Measurements from ENCODE around the gene SMTN. TPM values are rescaled to one million over a fixed set of nuclear protein-coding genes. Genes with fewer than 3 reads are reported as not detected.

SMTN gene
- total RNA-seq, 2 experiments from 2014 or later = 40.1 to 45.8 TPM

DNA sequence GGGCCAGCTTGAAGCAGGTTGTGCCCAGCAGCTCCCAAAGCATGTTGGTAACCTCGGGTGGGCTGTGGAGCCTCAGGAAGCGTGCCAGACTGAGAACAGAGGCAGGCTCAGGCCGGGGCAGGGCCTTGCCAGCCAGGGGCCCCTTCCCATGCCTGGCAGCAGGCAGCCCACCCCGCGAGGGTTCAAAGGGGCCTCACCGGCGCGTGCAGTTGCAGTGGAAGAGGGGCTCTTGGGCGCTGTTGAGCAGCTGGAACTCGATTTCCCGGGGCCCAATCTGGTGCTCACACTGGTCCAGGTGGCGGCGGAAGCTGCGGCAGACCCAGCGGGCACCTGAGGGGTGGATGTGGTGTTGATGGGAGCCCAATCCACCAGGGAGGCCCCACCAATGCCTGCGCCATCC is 55.6 kb downstream of the SMTN start:
- intact Hi-C loops (cut with DNase I, micrococcal nuclease) = no loop called here
- no peaks in the 10 kb centered on the region for H3K9me3 Mint-ChIP-seq (ENCODE audit: low read depth)
- DNase-seq (no peak), ATAC-seq (no peak)
- H3K27me3 Mint-ChIP-seq = no peaks in the 10 kb centered on the region
- no peaks in the 10 kb centered on the region for H3K4me1 Mint-ChIP-seq
- H3K27ac Mint-ChIP-seq = no peak overlapping the region
- H3K4me3 Mint-ChIP-seq = no peak overlapping the region
- ChIA-PET POLR2A (no interaction called here), CTCF (no interaction called here)
- H3K36me3 Mint-ChIP-seq (ENCODE audit: low read depth) = no peaks in the 10 kb centered on the region

DNA sequence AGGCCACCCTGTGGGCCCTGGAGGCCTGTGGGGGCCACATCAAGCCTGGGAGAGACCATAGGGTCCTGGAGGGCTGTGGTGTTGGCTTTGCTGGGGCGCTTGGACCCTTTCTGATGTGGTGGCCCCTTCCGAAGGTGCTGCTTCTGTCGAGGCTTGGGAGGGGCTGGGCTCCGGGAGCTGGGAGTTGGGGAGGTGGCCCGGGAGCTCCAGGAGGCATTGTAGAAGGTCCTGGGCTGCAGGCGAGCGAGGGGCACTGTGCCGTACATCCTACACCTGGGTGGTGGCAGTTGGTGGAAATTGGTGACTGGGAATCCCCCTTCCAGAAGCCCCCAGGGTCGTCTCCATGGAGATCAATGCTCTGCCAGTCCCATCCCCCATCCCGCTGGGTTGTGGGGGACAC is 56.6 kb downstream of the SMTN start:
- Mint-ChIP-seq H3K4me3 (no peak overlapping the region), H3K27me3 (no peaks in the 10 kb centered on the region), H3K4me1 (no peaks in the 10 kb centered on the region), H3K36me3 (ENCODE audit: low read depth) (no peaks in the 10 kb centered on the region), H3K9me3 (ENCODE audit: low read depth) (no peaks in the 10 kb centered on the region), H3K27ac (no peak overlapping the region)
- ATAC-seq = no peak
- ChIA-PET POLR2A (no interaction called here), CTCF (no interaction called here)
- DNase-seq = no peak
- intact Hi-C loops (cut with DNase I, micrococcal nuclease) = no loop called here

- ChIA-PET POLR2A (no interaction called here), CTCF (no interaction called here)
- H3K36me3 Mint-ChIP-seq (ENCODE audit: low read depth) = no peaks in the 10 kb centered on the region
- H3K27ac Mint-ChIP-seq = no peak overlapping the region
- ATAC-seq = no peak
- no peak for DNase-seq
- no peaks in the 10 kb centered on the region for H3K9me3 Mint-ChIP-seq (ENCODE audit: low read depth)
- no peak overlapping the region for H3K4me3 Mint-ChIP-seq
- intact Hi-C loops (cut with DNase I, micrococcal nuclease) = no loop called here
- no peaks in the 10 kb centered on the region for H3K27me3 Mint-ChIP-seq
- no peaks in the 10 kb centered on the region for H3K4me1 Mint-ChIP-seq
These were observed 57.0 kb downstream of the SMTN start for GRCh38 chr22:31138126-31138525.

DNA sequence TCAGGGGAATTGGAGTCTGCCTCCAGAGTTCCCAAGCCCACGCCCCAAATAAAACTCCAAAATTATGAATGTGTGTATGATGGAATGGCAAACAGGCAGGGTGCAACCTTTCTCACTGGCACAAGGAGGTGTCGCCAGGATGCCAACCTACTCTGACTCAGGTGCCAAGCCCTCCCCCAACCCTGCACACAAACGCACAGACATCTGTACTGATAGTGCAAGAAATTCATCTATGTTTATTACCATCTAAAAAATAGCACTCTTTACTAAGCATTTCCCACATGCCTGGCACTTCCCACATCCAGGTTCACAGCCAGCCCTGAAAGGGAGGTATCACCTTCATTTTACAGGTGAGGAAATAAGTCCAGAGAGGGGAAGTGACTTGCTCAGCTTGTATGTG is 57.9 kb downstream of the SMTN start:
- POLR2A ChIA-PET = no interaction called here
- Mint-ChIP-seq H3K4me3 (no peak overlapping the region), H3K27ac (no peak overlapping the region), H3K27me3 (no peaks in the 10 kb centered on the region), H3K4me1 (peaks cover 3% of the 10 kb centered on the region), H3K9me3 (ENCODE audit: low read depth) (no peaks in the 10 kb centered on the region), H3K36me3 (ENCODE audit: low read depth) (no peaks in the 10 kb centered on the region)
- intact Hi-C loops (cut with DNase I, micrococcal nuclease) = no loop called here
- DNase-seq = no peak
- ATAC-seq = no peak
- CTCF ChIA-PET = no interaction called here

- Mint-ChIP-seq H3K27ac (no peak within 1 kb of the TSS), H3K36me3 (ENCODE audit: low read depth) (no peaks in the 10 kb centered on the region), H3K4me1 (peaks cover 8% of the 10 kb centered on the region), H3K9me3 (ENCODE audit: low read depth) (peaks cover 5% of the 10 kb centered on the region), H3K27me3 (no peaks in the 10 kb centered on the region), H3K4me3 (no peak within 1 kb of the TSS)
- CTCF ChIA-PET = interaction anchor here (0.6 kb wide), 1 partner anchor 49 kb away, joined by 3 read pairs; no protein-coding TSS in a partner anchor
- ATAC-seq (no peak), DNase-seq (no peak)
- POLR2A ChIA-PET = no interaction called here
- intact Hi-C loops (cut with DNase I, micrococcal nuclease) = no loop called here
These were observed 59.0 kb downstream of the SMTN start, which contains the start of gene PLA2G3 for GRCh38 chr22:31139866-31140716. Gene PLA2G3, minus strand, starts transcription at chr22:31140508. Its CDS starts 154 bp downstream, at chr22:31140354.

DNA sequence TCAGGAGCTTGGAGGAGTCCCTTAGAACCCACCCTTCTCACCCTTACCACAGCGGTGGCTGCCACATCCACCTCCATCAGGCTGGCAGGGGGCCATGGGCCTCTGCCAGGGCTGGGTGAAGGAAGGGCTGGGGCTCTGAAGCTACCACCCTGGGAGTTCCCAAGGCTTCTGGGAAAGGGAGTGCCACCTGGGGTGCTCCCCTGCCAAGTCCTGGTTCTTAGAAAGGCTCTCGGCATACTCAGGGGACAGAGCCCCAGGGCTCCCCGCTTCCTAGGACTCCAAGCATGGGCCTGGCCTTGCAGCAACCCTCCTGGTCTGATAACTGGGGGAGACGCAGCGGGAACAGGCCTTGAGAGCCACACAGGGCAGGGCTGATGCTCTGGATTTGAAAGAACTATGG is 59.6 kb downstream of the SMTN start:
- Mint-ChIP-seq H3K4me1 (peaks cover 8% of the 10 kb centered on the region), H3K27me3 (no peaks in the 10 kb centered on the region), H3K36me3 (ENCODE audit: low read depth) (no peaks in the 10 kb centered on the region), H3K27ac (no peak overlapping the region), H3K9me3 (ENCODE audit: low read depth) (peaks cover 7% of the 10 kb centered on the region), H3K4me3 (no peak overlapping the region)
- DNase-seq = no peak
- POLR2A ChIA-PET = no interaction called here
- no peak for ATAC-seq
- intact Hi-C loops (cut with DNase I, micrococcal nuclease) = no loop called here
- CTCF ChIA-PET = no interaction called here

DNA sequence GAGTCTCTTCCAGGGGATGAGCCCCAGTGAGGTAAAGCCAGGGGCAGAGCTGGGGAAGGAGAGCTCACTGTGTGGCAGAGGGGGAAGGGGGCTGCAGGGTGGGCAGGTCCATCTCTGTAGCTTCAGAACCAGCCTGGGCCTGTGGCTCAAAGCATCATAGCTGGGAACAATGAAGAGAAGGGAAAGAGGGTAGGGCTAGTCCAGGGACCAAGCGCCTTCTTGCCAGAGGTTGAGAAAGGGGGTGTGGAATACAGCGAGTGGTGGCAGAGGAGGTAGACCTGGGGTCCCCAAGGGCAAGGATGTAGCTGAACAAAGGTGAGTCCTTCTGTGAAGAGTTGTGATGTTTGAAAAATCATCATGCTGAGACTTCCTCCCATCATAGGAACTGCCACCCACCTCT is 60.4 kb downstream of the SMTN start:
- Mint-ChIP-seq H3K27ac (no peak overlapping the region), H3K4me1 (peaks cover 8% of the 10 kb centered on the region), H3K9me3 (ENCODE audit: low read depth) (peaks cover 7% of the 10 kb centered on the region), H3K4me3 (no peak overlapping the region), H3K27me3 (no peaks in the 10 kb centered on the region), H3K36me3 (ENCODE audit: low read depth) (no peaks in the 10 kb centered on the region)
- intact Hi-C loops (cut with DNase I, micrococcal nuclease) = no loop called here
- no peak for ATAC-seq
- POLR2A ChIA-PET = interaction anchor here (0.6 kb wide), 1 partner anchor 29 kb away, joined by 4 read pairs; no protein-coding TSS in a partner anchor
- DNase-seq = no peak
- CTCF ChIA-PET = interaction anchor here (0.8 to 1.2 kb wide), 2 partner anchors 18 to 49 kb away, joined by 3 to 4 read pairs; partner anchors contain the start of gene RNF185

GRCh38 chr22:31142285-31142684 is 61.2 kb downstream of the SMTN start:
- ChIA-PET POLR2A (no interaction called here), CTCF (interaction anchor here (1.2 kb wide), 1 partner anchor 18 kb away, joined by 4 read pairs; the partner anchor contains the start of gene RNF185)
- Mint-ChIP-seq H3K27me3 (no peaks in the 10 kb centered on the region), H3K36me3 (ENCODE audit: low read depth) (no peaks in the 10 kb centered on the region), H3K4me1 (peaks cover 8% of the 10 kb centered on the region), H3K27ac (no peak overlapping the region), H3K4me3 (no peak overlapping the region), H3K9me3 (ENCODE audit: low read depth) (peaks cover 9% of the 10 kb centered on the region)
- intact Hi-C loops (cut with DNase I, micrococcal nuclease) = no loop called here
- ATAC-seq (no peak), DNase-seq (no peak)

DNA sequence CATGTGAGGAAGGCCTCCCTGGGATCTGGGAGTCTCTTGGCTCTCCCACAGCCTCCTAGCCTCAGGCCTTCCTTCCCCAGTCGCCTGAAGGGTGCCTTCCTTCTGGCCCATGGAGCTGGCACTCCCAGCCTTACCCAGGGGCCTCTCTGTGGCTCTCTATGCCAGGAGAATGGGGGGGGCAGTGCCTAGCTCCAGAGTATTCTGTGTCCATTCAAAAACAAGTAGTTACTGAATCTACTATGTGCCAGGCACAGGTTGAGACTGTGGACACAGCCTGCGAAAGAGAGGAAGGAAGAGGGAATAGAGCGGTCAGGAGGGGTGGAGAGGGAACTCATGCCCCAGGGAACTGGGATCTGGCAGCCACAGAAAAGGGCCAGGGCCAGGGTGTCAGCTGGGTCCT is 61.9 kb downstream of the SMTN start:
- CTCF ChIA-PET = interaction anchor here (0.6 to 1.7 kb wide), 3 partner anchors 16 to 44 kb away, joined by 3 to 5 read pairs (median 4); partner anchors contain the start of gene RNF185
- H3K27ac Mint-ChIP-seq = no peak overlapping the region
- H3K27me3 Mint-ChIP-seq = no peaks in the 10 kb centered on the region
- intact Hi-C loops (cut with DNase I, micrococcal nuclease) = no loop called here
- ATAC-seq (no peak), DNase-seq (no peak)
- POLR2A ChIA-PET = no interaction called here
- H3K36me3 Mint-ChIP-seq (ENCODE audit: low read depth) = no peaks in the 10 kb centered on the region
- no peak overlapping the region for H3K4me3 Mint-ChIP-seq
- H3K4me1 Mint-ChIP-seq = peaks cover 8% of the 10 kb centered on the region
- peaks cover 13% of the 10 kb centered on the region for H3K9me3 Mint-ChIP-seq (ENCODE audit: low read depth)

- Mint-ChIP-seq H3K4me3 (no peak overlapping the region), H3K36me3 (ENCODE audit: low read depth) (no peaks in the 10 kb centered on the region), H3K27ac (no peak overlapping the region), H3K27me3 (no peaks in the 10 kb centered on the region), H3K9me3 (ENCODE audit: low read depth) (peaks cover 13% of the 10 kb centered on the region), H3K4me1 (peaks cover 8% of the 10 kb centered on the region)
- ChIA-PET POLR2A (no interaction called here), CTCF (interaction anchor here (1.0 to 1.7 kb wide), 3 partner anchors 16 to 45 kb away, joined by 4 to 5 read pairs (median 5); partner anchors contain the start of gene RNF185)
- intact Hi-C loops (cut with DNase I, micrococcal nuclease) = no loop called here
- ATAC-seq (no peak), DNase-seq (no peak)
These were observed 62.4 kb downstream of the SMTN start for GRCh38 chr22:31143537-31143936.

- intact Hi-C loops (cut with DNase I, micrococcal nuclease) = no loop called here
- CTCF ChIA-PET = interaction anchor here (0.6 to 1.7 kb wide), 4 partner anchors 15 to 138 kb away, joined by 4 to 5 read pairs (median 4); partner anchors contain the start of gene RNF185
- no peaks in the 10 kb centered on the region for H3K36me3 Mint-ChIP-seq (ENCODE audit: low read depth)
- POLR2A ChIA-PET = no interaction called here
- DNase-seq = peak; percentile 18
- ATAC-seq = peak; percentile 88
- peaks cover 8% of the 10 kb centered on the region for H3K4me1 Mint-ChIP-seq
- H3K27me3 Mint-ChIP-seq = no peaks in the 10 kb centered on the region
- no peak overlapping the region for H3K27ac Mint-ChIP-seq
- H3K9me3 Mint-ChIP-seq (ENCODE audit: low read depth) = peaks cover 13% of the 10 kb centered on the region
- no peak overlapping the region for H3K4me3 Mint-ChIP-seq
These were observed 63.1 kb downstream of the SMTN start for GRCh38 chr22:31144223-31144622.

- peaks cover 2% of the 10 kb centered on the region for H3K27me3 Mint-ChIP-seq
- H3K4me1 Mint-ChIP-seq = peaks cover 8% of the 10 kb centered on the region
- peaks cover 13% of the 10 kb centered on the region for H3K9me3 Mint-ChIP-seq (ENCODE audit: low read depth)
- ChIA-PET POLR2A (no interaction called here), CTCF (interaction anchor here (0.7 to 2.0 kb wide), 5 partner anchors 10 to 209 kb away, joined by 3 to 10 read pairs (median 4); partner anchors contain the start of genes RNF185 and SELENOM)
- DNase-seq = no peak
- no peaks in the 10 kb centered on the region for H3K36me3 Mint-ChIP-seq (ENCODE audit: low read depth)
- intact Hi-C loops (cut with DNase I, micrococcal nuclease) = loop anchor here (2.0 kb wide), 1 partner anchor 202 kb away; no protein-coding TSS in a partner anchor
- H3K4me3 Mint-ChIP-seq = no peak overlapping the region
- ATAC-seq = no peak
- H3K27ac Mint-ChIP-seq = no peak overlapping the region
These were observed 67.4 kb downstream of the SMTN start for GRCh38 chr22:31148488-31148887.
